Transverse colon (tissue), 4 donors: ENCODE measurements around the gene ATAD3C. TPM values are rescaled to one million over a fixed set of nuclear protein-coding genes. Genes with fewer than 3 reads are reported as not detected.
"Not testable (repeated sequence)": the region's sequence is repeated elsewhere in the genome, so short reads cannot be mapped to it uniquely, and the experiment has no call there.

Source experiments
- DNase-seq: peaks from one replicate; pipeline ENCODE4 v3.0.0-alpha.2; 2019
- H3K27ac ChIP-seq, 4 donors: fragments of 200-600 bp; sonication (generic); 2 replicates each; pipeline ENCODE4 v1.5.1; 2016 to 2018; ENCODE audit warnings: inconsistent platforms in 4 of 4
- H3K27me3 ChIP-seq: fragments of 200-600 bp; sonication (generic); 2 replicates; pipeline ENCODE4 v1.5.1; 2017; ENCODE audit warnings: inconsistent platforms
- H3K36me3 ChIP-seq, 4 donors: fragments of 200-600 bp; sonication (generic); 2 replicates each; pipeline ENCODE4 v1.5.1; 2017 to 2019; ENCODE audit warnings: inconsistent platforms in 4 of 4
- H3K4me1 ChIP-seq, 4 donors: fragments of 200-600 bp; sonication (generic); 2 replicates each; pipeline ENCODE4 v1.5.1; 2017 to 2020; ENCODE audit warnings: inconsistent platforms in 4 of 4
- H3K4me3 ChIP-seq, 4 donors: fragments of 200-600 bp; sonication (generic); 1 replicate in 1 of 4; 2 replicates in 3 of 4; pipeline versions ENCODE4 v1.5.1 to v1.6.1; 2017 to 2019; ENCODE audit warnings: inconsistent platforms in 4 of 4
- H3K9me3 ChIP-seq, 2 donors: fragments of 200-600 bp; sonication (generic); 2 replicates each; pipeline ENCODE4 v1.5.1; 2017 to 2019; ENCODE audit warnings: inconsistent platforms in 2 of 2
- CTCF ChIP-seq, 5 experiments: fragments of 200-600 bp in 3 of 5; fragments of 450-650 bp in 2 of 5; sonication (generic) in 3 of 5; IDR thresholded peaks; 1 replicate in 2 of 5; 2 replicates in 3 of 5; pipeline ENCODE4 v1.5.1; 2016 to 2017; ENCODE audit warnings: antibody characterized with exemption in 5 of 5, inconsistent platforms in 3 of 5, mild to moderate bottlenecking in 2 of 5, moderate library complexity in 1 of 5
- EP300 ChIP-seq: sonication (generic); formaldehyde crosslinking; IDR thresholded peaks from one replicate; pipeline ENCODE4 v1.6.1; 2017; ENCODE audit warnings: antibody characterized with exemption, low read depth
- POLR2A ChIP-seq: fragments of 450-650 bp; IDR thresholded peaks from one replicate; pipeline ENCODE4 v1.6.1; 2016; ENCODE audit warnings: antibody characterized with exemption, mild to moderate bottlenecking, moderate library complexity
- POLR2AphosphoS5 ChIP-seq, 3 donors: sonication (generic); formaldehyde crosslinking; IDR thresholded peaks; one replicate each; pipeline ENCODE4 v1.6.1; 2016; ENCODE audit warnings: antibody characterized with exemption in 3 of 3
- WGBS, 2 donors: methylation state at CpG; one replicate each; pipeline ENCODE4 v1.1.5; 2018; ENCODE audit warnings: low coverage in 1 of 2; 5-methylcytosine and 5-hydroxymethylcytosine counted together
- in situ Hi-C, 4 donors: fragments of 200-750 bp; cut with MboI; loops; one replicate each; pipeline versions ENCODE4 v1.15.0 to v1.15.1; 2017; ENCODE audit warnings: low sequenced_read_pairs in 3 of 4, low pct_ligation_motif_present in 1 of 4, low pct_unique_long_range_greater_than_20kb in 1 of 4
- intact Hi-C: fragments of 100-400 bp; cut with DNase I; formaldehyde crosslinking; loops from one replicate; pipeline ENCODE4 v1.15.1; 2023; ENCODE audit warnings: low total_unique reads
- total RNA-seq, 4 donors: library from RNA; depleted of rRNA; stranded (reverse); fragments of >200 nt; gene quantifications; one replicate each; pipeline ENCODE4 v1.1.0, GENCODE V29; 2016

The ATAD3C gene
- total RNA-seq, 4 donors from 2014 or later = 0.75 to 1.3 (median 1.00) TPM; not detected in 1

- H3K36me3 ChIP-seq = no peaks in the 10 kb centered on the region
- H3K27ac ChIP-seq = peak overlapping the region; percentile 62 to 75 (median 70)
- intact Hi-C loops (no loop called here), in situ Hi-C loops (no loop called here)
- DNase-seq = no peak
- H3K4me3 ChIP-seq = peak overlapping the region in 3 of 4 donors; percentile 36 to 43 (median 43)
- H3K4me1 ChIP-seq = peaks cover 30 to 37% (median 35%) of the 10 kb centered on the region in 4 donors
- peaks cover 24% of the 10 kb centered on the region for H3K27me3 ChIP-seq
- no CpG with 5 or more reads among the region's 22 CpGs for WGBS, 2 donors
- TF ChIP-seq POLR2AphosphoS5 (IDR thresholded peaks at IDR 0.05) = no peak
- no peak for TF ChIP-seq POLR2A
- no peak for TF ChIP-seq CTCF (IDR thresholded peaks at IDR 0.05)
- TF ChIP-seq EP300 = no peak
- no peaks in the 10 kb centered on the region for H3K9me3 ChIP-seq
Measured at GRCh38 chr1:1427820-1428148, 21.7 kb upstream of the ATAD3C start.

GRCh38 chr1:1428174-1428573 lies 21.3 kb upstream of the ATAD3C start:
- WGBS, 2 donors = 47 to 60% methylated on average over 3 to 19 of the region's 19 CpGs
- no peak for DNase-seq
- peaks cover 24% of the 10 kb centered on the region for H3K27me3 ChIP-seq
- in situ Hi-C loops (no loop called here), intact Hi-C loops (no loop called here)
- H3K36me3 ChIP-seq = no peaks in the 10 kb centered on the region
- H3K4me3 ChIP-seq = no peak overlapping the region
- H3K27ac ChIP-seq = peak overlapping the region; percentile 58 to 96 (median 90)
- no peaks in the 10 kb centered on the region for H3K9me3 ChIP-seq
- H3K4me1 ChIP-seq = peaks cover 34 to 41% (median 39%) of the 10 kb centered on the region in 4 donors
- TF ChIP-seq CTCF (IDR thresholded peaks at IDR 0.05) (no peak), EP300 (no peak), POLR2A (no peak), POLR2AphosphoS5 (IDR thresholded peaks at IDR 0.05) (no peak)

GRCh38 chr1:1428967-1429366 lies 20.5 kb upstream of the ATAD3C start:
- intact Hi-C loops, H3K9me3 ChIP-seq, H3K36me3 ChIP-seq, H3K4me3 ChIP-seq, DNase-seq, in situ Hi-C loops: not testable (repeated sequence)
- peak overlapping the region; percentile 88 to 96 (median 94) for H3K27ac ChIP-seq
- H3K4me1 ChIP-seq = peaks cover 42 to 49% (median 47%) of the 10 kb centered on the region in 4 donors
- 83% methylated on average over 2 to 6 of the region's 6 CpGs for WGBS, 2 donors
- H3K27me3 ChIP-seq = peaks cover 24% of the 10 kb centered on the region

GRCh38 chr1:1429671-1430073 lies 19.8 kb upstream of the ATAD3C start:
- Histone ChIP-seq H3K4me3 (no peak overlapping the region), H3K36me3 (no peaks in the 10 kb centered on the region), H3K4me1 (peaks cover 49 to 56% (median 53%) of the 10 kb centered on the region in 4 donors), H3K27ac (peak overlapping the region; percentile 88 to 96 (median 94)), H3K27me3 (peaks cover 24% of the 10 kb centered on the region), H3K9me3 (no peaks in the 10 kb centered on the region)
- WGBS, 2 donors = 49% methylated on average over 3 to 6 of the region's 6 CpGs
- intact Hi-C loops = no loop called here
- no peak for DNase-seq
- in situ Hi-C loops = no loop called here
- TF ChIP-seq POLR2AphosphoS5 (IDR thresholded peaks at IDR 0.05) (no peak), EP300 (no peak), CTCF (IDR thresholded peaks at IDR 0.05) (no peak), POLR2A (no peak)
